Left forelimb (tissue), 1 donor: Measurements from ENCODE around the gene APC2.

Experiments
- DNase-seq: peaks from one replicate; pipeline ENCODE4 v3.0.0-alpha.2; 2018; ENCODE audit warnings: low spot score

APC2 gene, protein sequence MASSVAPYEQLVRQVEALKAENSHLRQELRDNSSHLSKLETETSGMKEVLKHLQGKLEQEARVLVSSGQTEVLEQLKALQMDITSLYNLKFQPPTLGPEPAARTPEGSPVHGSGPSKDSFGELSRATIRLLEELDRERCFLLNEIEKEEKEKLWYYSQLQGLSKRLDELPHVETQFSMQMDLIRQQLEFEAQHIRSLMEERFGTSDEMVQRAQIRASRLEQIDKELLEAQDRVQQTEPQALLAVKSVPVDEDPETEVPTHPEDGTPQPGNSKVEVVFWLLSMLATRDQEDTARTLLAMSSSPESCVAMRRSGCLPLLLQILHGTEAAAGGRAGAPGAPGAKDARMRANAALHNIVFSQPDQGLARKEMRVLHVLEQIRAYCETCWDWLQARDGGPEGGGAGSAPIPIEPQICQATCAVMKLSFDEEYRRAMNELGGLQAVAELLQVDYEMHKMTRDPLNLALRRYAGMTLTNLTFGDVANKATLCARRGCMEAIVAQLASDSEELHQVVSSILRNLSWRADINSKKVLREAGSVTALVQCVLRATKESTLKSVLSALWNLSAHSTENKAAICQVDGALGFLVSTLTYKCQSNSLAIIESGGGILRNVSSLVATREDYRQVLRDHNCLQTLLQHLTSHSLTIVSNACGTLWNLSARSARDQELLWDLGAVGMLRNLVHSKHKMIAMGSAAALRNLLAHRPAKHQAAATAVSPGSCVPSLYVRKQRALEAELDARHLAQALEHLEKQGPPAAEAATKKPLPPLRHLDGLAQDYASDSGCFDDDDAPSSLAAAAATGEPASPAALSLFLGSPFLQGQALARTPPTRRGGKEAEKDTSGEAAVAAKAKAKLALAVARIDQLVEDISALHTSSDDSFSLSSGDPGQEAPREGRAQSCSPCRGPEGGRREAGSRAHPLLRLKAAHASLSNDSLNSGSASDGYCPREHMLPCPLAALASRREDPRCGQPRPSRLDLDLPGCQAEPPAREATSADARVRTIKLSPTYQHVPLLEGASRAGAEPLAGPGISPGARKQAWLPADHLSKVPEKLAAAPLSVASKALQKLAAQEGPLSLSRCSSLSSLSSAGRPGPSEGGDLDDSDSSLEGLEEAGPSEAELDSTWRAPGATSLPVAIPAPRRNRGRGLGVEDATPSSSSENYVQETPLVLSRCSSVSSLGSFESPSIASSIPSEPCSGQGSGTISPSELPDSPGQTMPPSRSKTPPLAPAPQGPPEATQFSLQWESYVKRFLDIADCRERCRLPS (N-terminal part only)

DNA sequence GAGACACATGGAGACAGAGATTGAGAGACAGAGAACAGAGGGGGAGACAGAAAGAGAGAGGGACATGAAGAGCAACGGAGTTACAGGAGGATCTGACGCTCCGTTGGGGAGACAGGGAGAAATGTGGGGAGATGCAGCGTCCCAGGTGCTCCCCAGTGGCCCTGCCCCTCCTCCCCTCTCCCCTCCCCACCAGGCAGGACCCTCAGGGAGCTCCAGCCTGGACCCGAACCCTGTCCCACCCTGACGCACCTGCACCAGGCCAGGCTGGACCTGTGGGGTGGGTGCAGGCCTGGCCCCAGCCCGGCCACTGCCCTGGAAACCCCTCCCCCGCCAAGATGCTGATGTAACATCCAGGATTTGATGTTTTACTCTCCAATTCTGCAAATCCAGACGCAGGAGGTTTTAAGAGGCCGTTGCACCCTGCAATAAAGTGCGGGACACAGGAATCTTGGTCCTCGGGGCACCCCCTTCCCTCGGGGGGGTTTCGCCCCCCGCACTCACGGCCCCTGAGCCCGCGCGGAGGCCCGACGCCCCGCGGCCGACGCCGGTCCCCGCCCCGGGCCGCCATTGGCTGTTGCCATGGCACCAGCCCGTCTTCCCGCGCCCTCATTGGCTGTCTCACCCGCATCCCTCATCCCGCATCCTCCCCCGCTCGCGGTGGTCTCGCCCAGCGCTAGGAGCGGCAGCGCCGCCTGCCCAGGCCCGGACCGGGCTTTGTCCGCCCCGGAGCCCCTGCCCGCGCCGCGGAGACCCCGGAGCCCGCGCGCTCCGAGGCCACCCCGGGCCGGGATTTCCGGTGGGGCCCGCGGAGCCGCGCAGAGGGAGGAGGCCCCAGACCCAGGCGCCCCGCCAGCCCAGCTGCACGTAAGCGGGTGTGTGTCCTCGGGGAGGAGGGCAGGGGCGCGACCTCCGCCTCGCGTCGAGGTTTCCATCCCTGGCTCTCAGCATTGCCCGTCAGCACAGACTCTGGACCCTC, at the start of gene APC2:
Gene APC2 (plus strand): TSS at position 655 of the 976 bp plus-strand sequence. CDS start 2,881 bp downstream, outside the sequence.
- DNase-seq, result no peak

DNA sequence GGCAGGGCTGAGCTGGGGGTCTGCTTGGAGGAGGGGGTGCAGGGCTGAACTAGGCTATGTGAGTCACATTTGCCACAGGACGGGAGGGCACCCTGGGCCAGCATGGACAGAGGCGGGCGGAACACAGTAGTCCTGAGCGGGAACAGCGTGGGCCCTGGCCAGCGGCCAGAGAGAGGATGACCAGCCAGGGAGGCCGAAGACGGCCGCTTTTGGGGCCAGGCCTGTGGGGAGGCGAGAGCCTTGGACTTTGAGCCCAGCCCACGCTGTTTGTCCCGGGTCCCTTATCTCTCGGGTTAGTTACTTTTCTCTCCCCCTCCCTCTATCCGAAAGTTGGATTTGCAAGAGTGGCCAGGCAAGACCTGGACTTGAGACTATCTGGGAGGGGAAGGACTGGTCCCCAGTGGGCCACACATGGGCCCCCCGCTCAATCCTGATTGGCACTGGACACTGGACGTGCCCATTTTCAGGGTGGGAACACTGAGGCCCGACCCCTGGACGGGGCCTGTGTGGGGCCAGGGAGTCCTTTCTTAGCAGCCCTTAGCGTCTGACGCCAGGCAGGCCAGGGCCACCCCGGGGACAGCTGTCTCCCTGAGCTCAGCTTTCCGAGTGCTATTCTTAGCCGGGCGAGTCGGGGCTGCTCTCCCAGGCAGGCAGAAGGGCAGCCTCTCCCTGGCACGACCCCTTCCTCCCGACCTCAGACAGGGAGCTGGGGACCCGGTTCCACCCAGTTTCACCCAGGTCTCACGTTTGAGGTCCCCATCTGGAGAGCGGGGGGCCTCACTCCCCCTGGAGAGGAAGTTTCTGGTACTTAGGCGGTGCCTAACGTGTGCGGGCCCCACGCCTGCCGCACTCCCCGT, 49.4 kb upstream of the APC2 start:
- DNase-seq, result no peak

DNA sequence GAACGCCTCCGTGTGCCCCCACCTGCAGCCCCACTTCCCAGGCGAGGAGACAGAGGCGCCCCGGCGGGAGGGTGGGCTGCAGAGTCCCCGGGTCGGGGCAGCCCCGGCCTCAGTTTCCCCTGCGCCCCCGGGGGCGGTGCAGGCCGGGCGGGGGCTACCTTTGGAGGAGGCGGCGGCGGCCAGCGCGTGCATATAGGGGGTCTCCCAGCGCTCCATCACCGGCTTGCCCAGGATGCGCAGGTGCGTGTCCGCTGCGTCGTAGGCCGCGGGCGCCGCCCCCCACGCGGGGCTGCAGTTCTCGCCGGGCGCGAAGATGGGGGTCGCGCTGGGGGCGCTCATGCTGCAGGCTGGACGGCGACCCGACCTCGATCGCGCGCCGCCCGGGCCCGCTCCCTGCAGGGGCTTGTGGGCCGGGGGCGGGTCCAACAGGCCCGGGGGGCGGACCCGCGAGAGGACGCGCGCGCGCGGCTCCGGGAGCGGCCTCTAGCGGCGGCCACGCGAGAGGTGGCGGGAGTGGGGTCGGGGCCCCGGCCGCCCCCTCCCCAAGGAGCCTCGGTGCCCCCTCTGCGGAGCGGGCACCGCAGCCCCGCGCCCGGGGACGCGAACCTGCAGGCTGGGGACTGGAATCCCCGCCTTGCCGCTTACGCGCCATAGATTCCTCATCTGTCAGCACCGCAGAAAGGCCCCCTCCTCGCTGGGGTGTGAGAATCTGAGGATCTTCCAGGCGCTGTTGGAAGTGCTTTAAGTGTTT, 48.6 kb upstream of the APC2 start, which contains the start of gene GAMT:
Gene GAMT (minus strand): TSS at position 405 of the 751 bp plus-strand sequence. CDS start 66 bp downstream, at position 339.
- DNase-seq, result peak; percentile 81

GRCh38 chr19:1401889-1402217, 48.1 kb upstream of the APC2 start:
- no peak for DNase-seq

DNA sequence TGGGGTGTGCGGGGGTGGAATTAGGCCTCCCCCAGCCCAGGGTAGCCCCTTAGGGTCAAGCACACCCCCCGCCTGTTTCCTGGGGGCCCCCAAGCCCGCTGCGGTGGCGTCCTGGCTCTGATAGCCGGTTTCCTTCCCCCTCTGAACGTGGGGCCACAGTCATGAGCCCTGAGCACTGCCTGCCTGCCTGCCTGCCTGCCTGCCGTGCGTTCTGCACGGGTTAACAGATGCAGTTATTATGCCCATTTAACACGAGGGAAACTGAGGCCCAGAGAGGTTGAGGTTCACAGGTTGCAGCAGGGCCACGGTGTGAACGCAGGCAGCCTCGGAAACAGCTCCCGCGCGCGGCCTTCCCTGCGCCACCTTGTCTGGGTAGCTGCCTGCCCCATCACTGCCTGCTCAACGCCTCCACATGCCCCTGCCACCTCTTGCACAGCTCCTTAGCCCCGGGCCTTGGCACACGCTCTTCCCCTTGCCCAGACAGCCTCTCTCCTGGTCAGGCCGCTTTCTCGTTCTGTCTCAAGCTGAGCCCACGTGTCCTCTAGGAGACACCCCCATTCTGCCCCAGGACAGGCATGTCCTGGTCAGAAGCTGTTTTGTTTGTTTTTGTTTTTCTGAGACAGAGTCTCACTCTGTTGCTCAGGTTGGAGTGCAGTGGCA, 47.4 kb upstream of the APC2 start:
- no peak for DNase-seq

DNA sequence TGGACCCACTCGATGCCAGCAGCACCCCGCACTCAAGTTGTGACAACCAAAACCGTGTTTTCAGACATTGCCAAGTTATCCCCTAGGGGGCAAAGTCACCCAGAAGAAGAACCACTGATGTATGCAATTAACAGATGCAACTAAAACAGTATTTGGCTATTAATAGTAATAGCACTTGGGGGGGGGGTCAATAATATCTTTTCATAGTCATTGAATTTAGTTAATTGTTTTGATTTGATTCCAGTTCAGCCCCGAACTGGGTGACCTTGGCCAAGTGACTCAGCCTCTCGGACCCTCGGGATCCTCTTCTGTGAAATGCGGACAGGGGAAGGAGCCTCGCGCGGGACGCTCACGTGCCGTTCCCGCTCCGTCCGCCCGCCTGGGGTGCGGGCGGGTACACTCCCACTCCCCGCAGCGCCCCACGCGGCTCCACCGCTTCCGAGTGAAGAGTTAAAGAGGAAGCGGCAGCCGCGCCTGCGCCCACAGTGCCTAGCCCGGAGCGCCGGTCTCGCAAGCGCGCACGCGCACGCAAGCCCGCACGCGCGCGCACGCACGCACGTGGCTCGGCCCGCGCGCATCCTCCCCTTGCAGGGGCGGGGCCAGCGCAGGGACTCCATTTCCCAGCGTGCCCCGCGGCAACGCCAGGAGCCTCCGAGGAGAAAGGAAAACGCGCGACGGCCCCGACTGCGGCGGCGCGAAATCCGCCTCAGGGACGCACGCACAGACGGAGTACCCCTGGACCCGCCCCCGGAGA, 43.0 kb upstream of the APC2 start:
- peak; percentile 100 for DNase-seq

GRCh38 chr19:1407528-1408299, 42.2 kb upstream of the APC2 start, which contains the start of gene DAZAP1:
TSS of gene DAZAP1 (plus strand) at chr19:1407586. CDS start at chr19:1407774, 188 bp downstream.
- DNase-seq, result no peak

DNA sequence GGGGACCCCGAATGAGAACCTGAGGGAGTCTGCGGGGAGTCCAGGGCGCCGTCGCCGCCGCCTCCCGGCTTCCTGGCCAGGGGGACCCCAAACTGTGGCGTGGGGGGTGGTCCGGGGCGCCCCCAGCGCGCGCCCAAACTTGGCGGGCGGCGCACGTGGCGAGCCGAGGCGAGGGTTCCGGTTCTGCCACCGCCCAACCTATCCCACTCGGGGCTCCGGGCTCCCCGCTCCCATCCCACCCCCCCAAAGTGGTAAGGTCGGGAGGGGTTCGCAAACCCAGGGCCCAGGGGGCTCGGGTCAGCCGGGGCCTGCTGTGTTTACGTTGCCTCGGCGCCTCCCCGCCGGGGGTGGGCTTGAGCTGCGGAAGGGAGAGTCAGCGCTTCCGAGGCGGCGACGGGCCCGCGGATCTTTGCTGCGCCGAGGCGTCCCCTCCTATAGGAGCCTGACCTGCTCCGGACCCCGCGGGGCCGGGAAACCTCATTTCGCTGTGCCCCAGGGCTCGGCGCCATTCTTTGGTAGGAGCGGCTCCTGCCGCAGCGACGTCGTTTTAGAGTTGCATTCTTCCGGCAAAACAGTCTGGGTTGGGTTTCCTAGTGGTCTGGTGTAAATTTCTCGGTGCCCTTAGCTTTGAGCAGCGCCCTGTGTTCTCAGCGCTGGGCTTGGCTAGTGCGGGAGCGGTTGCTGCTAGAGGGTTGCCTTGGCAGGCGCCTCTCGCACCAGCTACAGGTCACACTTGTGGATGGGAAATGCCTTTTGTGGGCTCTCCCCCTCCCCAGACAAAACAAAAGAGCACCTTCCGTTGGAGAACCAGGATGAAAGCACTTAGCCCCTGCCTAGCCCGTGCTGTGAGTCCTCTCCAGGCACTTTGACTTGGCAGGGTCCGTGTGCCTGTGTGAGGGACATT, 41.4 kb upstream of the APC2 start:
- DNase-seq, result no peak

DNA sequence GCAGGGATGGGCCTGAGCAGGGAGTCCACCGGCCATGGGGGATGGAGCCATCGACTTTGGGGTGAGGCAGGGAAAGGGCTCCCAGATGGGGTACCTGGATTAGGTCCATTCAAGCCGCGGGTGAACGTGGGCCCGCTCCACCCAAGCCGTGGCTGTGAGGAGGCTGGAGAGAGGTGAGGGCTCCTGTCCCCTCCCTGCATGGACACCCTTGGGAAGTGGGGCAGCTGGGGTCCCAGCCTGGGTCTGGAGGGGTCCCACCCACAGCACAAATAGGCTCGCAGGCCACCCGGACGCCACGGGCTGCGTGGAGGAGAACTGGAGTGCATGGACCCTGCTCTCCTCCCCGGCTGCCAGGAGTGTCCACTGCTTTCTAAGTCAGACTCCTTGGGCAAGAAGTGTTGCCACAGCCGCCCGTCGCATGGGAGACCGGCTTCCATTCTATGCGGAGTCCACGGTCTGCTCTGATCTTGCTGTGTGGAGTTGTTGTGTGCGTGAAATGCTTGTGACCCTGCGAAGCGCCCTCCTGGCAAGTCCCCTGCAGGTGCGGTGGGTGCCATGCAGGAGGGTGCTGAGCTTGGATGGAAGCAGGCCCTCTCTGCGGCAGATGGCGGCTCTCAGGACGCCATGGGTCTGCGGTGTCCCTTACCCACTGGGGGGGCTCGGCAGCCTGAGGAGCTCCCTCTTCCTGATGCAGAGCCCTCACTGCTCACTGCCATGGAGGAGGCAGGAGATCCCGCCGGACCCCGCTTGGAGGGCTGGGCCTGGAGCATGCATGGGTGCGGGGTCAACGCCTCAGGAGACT, 40.5 kb upstream of the APC2 start:
- no peak for DNase-seq

- DNase-seq, result no peak
Measured at GRCh38 chr19:1410136-1410786, 39.7 kb upstream of the APC2 start.

- DNase-seq, result no peak
Measured at GRCh38 chr19:1410789-1411188, 39.1 kb upstream of the APC2 start.

- DNase-seq, result no peak
Measured at GRCh38 chr19:1411255-1412191, 38.4 kb upstream of the APC2 start.

- no peak for DNase-seq
Measured at GRCh38 chr19:1412323-1412923, 37.5 kb upstream of the APC2 start.
